IPS-15b (cell line): ENCODE data around the gene ADAMTS14.

ENCODE experiments used
- H3K27me3 ChIP-seq: one replicate; pipeline ENCODE4 v1.6.1; 2013; ENCODE audit warnings: low read length; ENCODE audit not compliant: control insufficient read depth, insufficient read depth
- H3K36me3 ChIP-seq: one replicate; pipeline ENCODE4 v1.6.1; 2013; ENCODE audit warnings: low read length; ENCODE audit not compliant: control insufficient read depth, insufficient read depth
- H3K4me1 ChIP-seq: one replicate; pipeline ENCODE4 v1.6.1; 2013; ENCODE audit warnings: mild to moderate bottlenecking, low read length; ENCODE audit not compliant: control insufficient read depth, insufficient read depth
- H3K4me3 ChIP-seq: one replicate; pipeline ENCODE4 v1.5.1; 2013; ENCODE audit warnings: low read depth, low read length
- H3K9ac ChIP-seq: one replicate; pipeline ENCODE4 v1.6.1; 2013; ENCODE audit warnings: low read depth, mild to moderate bottlenecking, low read length
- H3K9me3 ChIP-seq: one replicate; pipeline ENCODE4 v1.6.1; 2013; ENCODE audit warnings: mild to moderate bottlenecking, low read length; ENCODE audit not compliant: control insufficient read depth, insufficient read depth

Gene ADAMTS14

GRCh38 chr10:70782086-70782745 lies 109.9 kb downstream of the ADAMTS14 start:
- H3K9me3 ChIP-seq = no peaks in the 10 kb centered on the region
- H3K36me3 ChIP-seq = no peaks in the 10 kb centered on the region
- no peaks in the 10 kb centered on the region for H3K27me3 ChIP-seq
- H3K4me3 ChIP-seq = no peak overlapping the region
- H3K4me1 ChIP-seq = no peaks in the 10 kb centered on the region
- no peak overlapping the region for H3K9ac ChIP-seq

- Histone ChIP-seq H3K4me1 (no peaks in the 10 kb centered on the region), H3K4me3 (no peak overlapping the region), H3K27me3 (no peaks in the 10 kb centered on the region), H3K9me3 (no peaks in the 10 kb centered on the region), H3K9ac (no peak overlapping the region), H3K36me3 (no peaks in the 10 kb centered on the region)
Measured at GRCh38 chr10:70782746-70783680, 110.7 kb downstream of the ADAMTS14 start.

GRCh38 chr10:70784016-70784415 lies 111.7 kb downstream of the ADAMTS14 start:
- H3K36me3 ChIP-seq = no peaks in the 10 kb centered on the region
- no peak overlapping the region for H3K4me3 ChIP-seq
- H3K27me3 ChIP-seq = no peaks in the 10 kb centered on the region
- no peak overlapping the region for H3K9ac ChIP-seq
- H3K4me1 ChIP-seq = no peaks in the 10 kb centered on the region
- no peaks in the 10 kb centered on the region for H3K9me3 ChIP-seq

GRCh38 chr10:70784471-70784870 lies 112.2 kb downstream of the ADAMTS14 start:
- no peak overlapping the region for H3K9ac ChIP-seq
- no peak overlapping the region for H3K4me3 ChIP-seq
- no peaks in the 10 kb centered on the region for H3K27me3 ChIP-seq
- H3K4me1 ChIP-seq = no peaks in the 10 kb centered on the region
- no peaks in the 10 kb centered on the region for H3K9me3 ChIP-seq
- no peaks in the 10 kb centered on the region for H3K36me3 ChIP-seq

- H3K4me1 ChIP-seq = no peaks in the 10 kb centered on the region
- no peak within 1 kb of the TSS for H3K4me3 ChIP-seq
- H3K36me3 ChIP-seq = no peaks in the 10 kb centered on the region
- no peak within 1 kb of the TSS for H3K9ac ChIP-seq
- H3K9me3 ChIP-seq = no peaks in the 10 kb centered on the region
- H3K27me3 ChIP-seq = no peaks in the 10 kb centered on the region
Measured at GRCh38 chr10:70785190-70785589, 112.9 kb downstream of the ADAMTS14 start, which contains the start of gene TBATA. TSS of gene TBATA (minus strand) at chr10:70785377. CDS start at chr10:70783379, 1,998 bp downstream.

GRCh38 chr10:70786799-70787415 lies 114.6 kb downstream of the ADAMTS14 start:
- H3K4me3 ChIP-seq = no peak overlapping the region
- H3K9ac ChIP-seq = no peak overlapping the region
- H3K9me3 ChIP-seq = no peaks in the 10 kb centered on the region
- H3K27me3 ChIP-seq = no peaks in the 10 kb centered on the region
- no peaks in the 10 kb centered on the region for H3K36me3 ChIP-seq
- H3K4me1 ChIP-seq = no peaks in the 10 kb centered on the region

GRCh38 chr10:70791386-70792039 lies 119.2 kb downstream of the ADAMTS14 start:
- Histone ChIP-seq H3K9me3 (no peaks in the 10 kb centered on the region), H3K27me3 (no peaks in the 10 kb centered on the region), H3K36me3 (no peaks in the 10 kb centered on the region), H3K4me3 (no peak overlapping the region), H3K4me1 (no peaks in the 10 kb centered on the region), H3K9ac (no peak overlapping the region)

GRCh38 chr10:70795613-70796012 lies 123.3 kb downstream of the ADAMTS14 start:
- Histone ChIP-seq H3K27me3 (no peaks in the 10 kb centered on the region), H3K4me3 (no peak overlapping the region), H3K36me3 (no peaks in the 10 kb centered on the region), H3K9ac (no peak overlapping the region), H3K9me3 (no peaks in the 10 kb centered on the region), H3K4me1 (no peaks in the 10 kb centered on the region)

- H3K9ac ChIP-seq = no peak overlapping the region
- no peaks in the 10 kb centered on the region for H3K36me3 ChIP-seq
- H3K9me3 ChIP-seq = no peaks in the 10 kb centered on the region
- H3K27me3 ChIP-seq = no peaks in the 10 kb centered on the region
- no peak overlapping the region for H3K4me3 ChIP-seq
- no peaks in the 10 kb centered on the region for H3K4me1 ChIP-seq
Measured at GRCh38 chr10:70797840-70798239, 125.5 kb downstream of the ADAMTS14 start.

- Histone ChIP-seq H3K9me3 (no peaks in the 10 kb centered on the region), H3K27me3 (no peaks in the 10 kb centered on the region), H3K4me3 (no peak overlapping the region), H3K36me3 (no peaks in the 10 kb centered on the region), H3K4me1 (no peaks in the 10 kb centered on the region), H3K9ac (no peak overlapping the region)
Measured at GRCh38 chr10:70799124-70799523, 126.8 kb downstream of the ADAMTS14 start.

- Histone ChIP-seq H3K27me3 (no peaks in the 10 kb centered on the region), H3K9ac (no peak overlapping the region)
Measured at GRCh38 chr10:70801854-70802253, 129.5 kb downstream of the ADAMTS14 start.

More at GRCh38 chr10:70801854-70802253, 129.5 kb downstream of the ADAMTS14 start:
- H3K9me3 ChIP-seq = no peaks in the 10 kb centered on the region
- H3K4me3 ChIP-seq = no peak overlapping the region
- no peaks in the 10 kb centered on the region for H3K36me3 ChIP-seq
- H3K4me1 ChIP-seq = no peaks in the 10 kb centered on the region
